Measurements from ENCODE around the gene CAPZA2. TPM values are rescaled to one million over a fixed set of nuclear protein-coding genes. Genes with fewer than 3 reads are reported as not detected.

The CAPZA2 gene
- total and polyA plus RNA-seq, 9 of the 15 experiments (the other 6 are each of a cell fraction or from before 2014, with no cell fraction given) = 67.0 to 524 (median 176) TPM

- TF ChIP-seq ZKSCAN1 (IDR thresholded peaks at IDR 0.05; ENCODE audit: low read depth, low read length) (peak; percentile 63; the same call in 1 of the 2 replicates), FOXO4 (CRISPR knock-in tag; IDR thresholded peaks at IDR 0.05) (no peak), NFRKB (IDR thresholded peaks at IDR 0.05; ENCODE audit: low read depth) (no peak; the same call in 1 of the 2 replicates), SRSF7 (optimal IDR thresholded peaks at IDR 0.05; ENCODE audit: low read depth, low read length) (no peak), E2F6 (IDR thresholded peaks at IDR 0.05; ENCODE audit: borderline replicate concordance in 1 of 2, extremely low read depth in 1 of 2, insufficient read depth in 1 of 2, insufficient read length in 1 of 2, low read depth in 1 of 2, low read length in 1 of 2, poor library complexity in 1 of 2, severe bottlenecking in 1 of 2) (peak; percentile 18 to 43), SRSF3 (IDR thresholded peaks at IDR 0.05; ENCODE audit: insufficient read depth, low read length) (no peak), BRCA1 (IDR thresholded peaks at IDR 0.05) (no peak), BRCA1 (CRISPR knock-in tag; IDR thresholded peaks at IDR 0.05) (no peak), RFX5 (IDR thresholded peaks at IDR 0.05; ENCODE audit: low read depth, low read length) (no peak), CBX3 (IDR thresholded peaks at IDR 0.05; ENCODE audit: borderline replicate concordance in 1 of 2, low read length in 2 of 2) (peak in 1 of 2 experiments; percentile 93; a peak in 2 of 3 replicates), ZBTB11 (CRISPR knock-in tag; IDR thresholded peaks at IDR 0.05) (peak in 1 of 3 experiments; percentile 93; a peak in 2 of 6 replicates), NCOA4 (IDR thresholded peaks at IDR 0.05; ENCODE audit: partially characterized antibody) (peak; percentile 90), MEF2A (IDR thresholded peaks at IDR 0.05; ENCODE audit: control insufficient read depth, low read depth, low read length) (peak; percentile 71; the same call in 1 of the 2 replicates), CREM (IDR thresholded peaks at IDR 0.05; ENCODE audit: low read depth) (peak; percentile 91), ZNF785 (CRISPR knock-in tag; IDR thresholded peaks at IDR 0.05) (no peak), PTBP1 (IDR thresholded peaks at IDR 0.05; ENCODE audit: low read depth, low read length) (peak; percentile 87), FOXA1 (IDR thresholded peaks at IDR 0.05; ENCODE audit: borderline replicate concordance) (no peak), ZNF766 (CRISPR knock-in tag; conservative IDR thresholded peaks at IDR 0.05) (peak; percentile 98), MAFK (IDR thresholded peaks at IDR 0.05; ENCODE audit: low read length) (0 out of 2 replicates have a peak, but pooled peaks have one; percentile 47), RBM25 (IDR thresholded peaks at IDR 0.05; ENCODE audit: low read depth, low read length, severe bottlenecking) (no peak), CEBPG (CRISPR knock-in tag; IDR thresholded peaks at IDR 0.05) (no peak), CEBPG (tag; conservative IDR thresholded peaks at IDR 0.05 in 1 of 2, IDR thresholded peaks at IDR 0.05 in 1 of 2) (peak; percentile 20 to 76; a peak in 3 of 4 replicates)
These were observed 14.5 kb downstream of the CAPZA2 start (continued) for GRCh38 chr7:116876664-116877442.

Data from K562 (cell line).